H9 (cell line): ENCODE measurements around the gene PRIMPOL. TPM values are rescaled to one million over a fixed set of nuclear protein-coding genes. Genes with fewer than 3 reads are reported as not detected.
"Not testable (repeated sequence)": the region's sequence is repeated elsewhere in the genome, so short reads cannot be mapped to it uniquely, and the experiment has no call there.

ENCODE experiments used
- DNase-seq: peaks from one replicate; pipeline ENCODE4 v3.0.0-alpha.2; 2017
- H2AFZ ChIP-seq: one replicate; pipeline ENCODE4 v1.6.1; 2013; ENCODE audit warnings: mild to moderate bottlenecking, low read length, control low read depth, moderate library complexity
- H2AK5ac ChIP-seq: 2 replicates; pipeline ENCODE4 v1.6.1; 2013; ENCODE audit warnings: low read length, control low read depth, mixed read lengths; ENCODE audit not compliant: insufficient read length
- H2BK120ac ChIP-seq: one replicate; pipeline ENCODE4 v1.6.1; 2013; ENCODE audit warnings: low read depth, mild to moderate bottlenecking, low read length, control low read depth, inconsistent platforms; ENCODE audit not compliant: poor library complexity, severe bottlenecking
- H2BK12ac ChIP-seq: 2 replicates; pipeline ENCODE4 v1.6.1; 2013; ENCODE audit warnings: low read length, control low read depth, mixed read lengths, low read depth; ENCODE audit not compliant: insufficient read length
- H2BK15ac ChIP-seq: 2 replicates; pipeline ENCODE4 v1.6.1; 2013; ENCODE audit warnings: low read depth, low read length, control low read depth
- H2BK20ac ChIP-seq: one replicate; pipeline ENCODE4 v1.6.1; 2013; ENCODE audit warnings: low read depth, mild to moderate bottlenecking, low read length, control low read depth, inconsistent platforms; ENCODE audit not compliant: poor library complexity, severe bottlenecking
- H2BK5ac ChIP-seq: 2 replicates; pipeline ENCODE4 v1.6.1; 2013; ENCODE audit warnings: low read length, control low read depth, mixed read lengths; ENCODE audit not compliant: insufficient read length
- H3K14ac ChIP-seq: 2 replicates; pipeline ENCODE4 v1.6.1; 2013; ENCODE audit warnings: low read length, control low read depth; ENCODE audit not compliant: insufficient read depth
- H3K18ac ChIP-seq: 2 replicates; pipeline ENCODE4 v1.6.1; 2013; ENCODE audit warnings: low read depth, mild to moderate bottlenecking, mixed read lengths, low read length, control low read depth; ENCODE audit not compliant: insufficient read length
- H3K23ac ChIP-seq: 2 replicates; pipeline ENCODE4 v1.6.1; 2013; ENCODE audit warnings: low read length, control low read depth, mixed read lengths, low read depth; ENCODE audit not compliant: insufficient read length
- H3K23me2 ChIP-seq: 2 replicates; pipeline ENCODE4 v1.6.1; 2013; ENCODE audit warnings: low read depth, mild to moderate bottlenecking, mixed read lengths, low read length, control low read depth; ENCODE audit not compliant: insufficient read length, poor library complexity, severe bottlenecking
- H3K27ac ChIP-seq: 2 replicates; pipeline ENCODE4 v1.5.1; 2013; ENCODE audit warnings: low read length, control low read depth, mixed read lengths, low read depth; ENCODE audit not compliant: insufficient read length
- H3K27me3 ChIP-seq: 2 replicates; pipeline ENCODE4 v1.6.1; 2013; ENCODE audit warnings: low read length, control low read depth, inconsistent platforms; ENCODE audit not compliant: insufficient read depth
- H3K4ac ChIP-seq: 2 replicates; pipeline ENCODE4 v1.6.1; 2013; ENCODE audit warnings: low read depth, mild to moderate bottlenecking, control low read depth, inconsistent platforms, low read length, moderate library complexity
- H3K4me1 ChIP-seq: 2 replicates; pipeline ENCODE4 v1.6.1; 2013; ENCODE audit warnings: low read length, control low read depth, inconsistent platforms; ENCODE audit not compliant: insufficient read depth
- H3K4me2 ChIP-seq: 2 replicates; pipeline ENCODE4 v1.6.1; 2013; ENCODE audit warnings: low read length, control low read depth, mixed read lengths; ENCODE audit not compliant: insufficient read length, insufficient read depth
- H3K56ac ChIP-seq: 2 replicates; pipeline ENCODE4 v1.6.1; 2013; ENCODE audit warnings: low read depth, mild to moderate bottlenecking, mixed read lengths, low read length, control low read depth; ENCODE audit not compliant: insufficient read length
- H3K79me1 ChIP-seq: 2 replicates; pipeline ENCODE4 v1.6.1; 2013; ENCODE audit warnings: low read depth, mild to moderate bottlenecking, moderate library complexity, low read length, control low read depth, inconsistent platforms; ENCODE audit not compliant: insufficient read depth, poor library complexity, severe bottlenecking
- H3K79me2 ChIP-seq: 2 replicates; pipeline ENCODE4 v1.6.1; 2013; ENCODE audit warnings: low read length, control low read depth, inconsistent platforms; ENCODE audit not compliant: insufficient read depth
- H3K9ac ChIP-seq: 2 replicates; pipeline ENCODE4 v1.6.1; 2013; ENCODE audit warnings: low read length, control low read depth, mixed read lengths; ENCODE audit not compliant: insufficient read length; ENCODE audit errors: extremely low read depth
- H3K9me3 ChIP-seq: one replicate; pipeline ENCODE4 v1.6.1; 2013; ENCODE audit warnings: low read depth, low read length, inconsistent platforms; ENCODE audit not compliant: control insufficient read depth
- H3T11ph ChIP-seq: one replicate; pipeline ENCODE4 v1.6.1; 2013; ENCODE audit warnings: mild to moderate bottlenecking, low read length, control low read depth, inconsistent platforms
- H4K20me1 ChIP-seq: one replicate; pipeline ENCODE4 v1.6.1; 2013; ENCODE audit not compliant: control insufficient read depth, insufficient read length, insufficient read depth
- H4K5ac ChIP-seq: 2 replicates; pipeline ENCODE4 v1.6.1; 2013; ENCODE audit warnings: low read depth, mild to moderate bottlenecking, mixed read lengths, low read length, control low read depth; ENCODE audit not compliant: insufficient read length
- H4K8ac ChIP-seq: replicated peaks from 2 replicates; pipeline ENCODE4 v1.6.1; 2013; ENCODE audit warnings: low read length, control low read depth, mixed read lengths, low read depth; ENCODE audit not compliant: insufficient read length
- H4K91ac ChIP-seq: 2 replicates; pipeline ENCODE4 v1.6.1; 2013; ENCODE audit warnings: low read depth, mild to moderate bottlenecking, moderate library complexity, mixed read lengths, low read length, control low read depth; ENCODE audit not compliant: insufficient read length
- H3K27ac Mint-ChIP-seq, 3 experiments: 2 replicates in 2 of 3; 3 replicates in 1 of 3; pipeline ENCODE4 v1.8.0; 2020 to 2021; ENCODE audit warnings: mixed read lengths in 3 of 3, mild to moderate bottlenecking in 1 of 3, moderate library complexity in 1 of 3
- H3K27me3 Mint-ChIP-seq: 2 replicates; pipeline ENCODE4 v1.8.0; 2021; ENCODE audit warnings: low read depth, mild to moderate bottlenecking, moderate library complexity, mixed read lengths
- H3K36me3 Mint-ChIP-seq, 3 experiments: 2 replicates in 2 of 3; 3 replicates in 1 of 3; pipeline ENCODE4 v1.8.0; 2020 to 2021; ENCODE audit warnings: low read depth in 3 of 3, mixed read lengths in 3 of 3; ENCODE audit not compliant: insufficient read depth in 1 of 3
- H3K4me1 Mint-ChIP-seq, 2 experiments: 2 replicates each; pipeline ENCODE4 v1.8.0; 2020; ENCODE audit warnings: mixed read lengths in 2 of 2
- H3K4me3 Mint-ChIP-seq, 2 experiments: 2 replicates in 1 of 2; 3 replicates in 1 of 2; pipeline ENCODE4 v1.8.0; 2020 to 2021; ENCODE audit warnings: mild to moderate bottlenecking in 2 of 2, mixed read lengths in 2 of 2, moderate library complexity in 1 of 2
- H3K9me3 Mint-ChIP-seq, 2 experiments: 2 replicates in 1 of 2; 3 replicates in 1 of 2; pipeline ENCODE4 v1.8.0; 2020; ENCODE audit warnings: mild to moderate bottlenecking in 2 of 2, mixed read lengths in 2 of 2, moderate library complexity in 1 of 2
- CTCF ChIP-seq: fragments of 200-600 bp; sonication (generic); conservative IDR thresholded peaks from 3 replicates; pipeline ENCODE4 v1.8.0; 2021; ENCODE audit warnings: antibody characterized with exemption, mild to moderate bottlenecking
- WGBS: extraction: QIAGEN DNeasy Blood & Tissue Kit; methylation state at CpG from one replicate; pipeline ENCODE4 v1.1.7; 2013; ENCODE audit warnings: missing lambda C conversion rate, low lambda C conversion rate, mixed read lengths; ENCODE audit not compliant: insufficient read length; ENCODE audit errors: extremely low coverage; 5-methylcytosine and 5-hydroxymethylcytosine counted together
- total RNA-seq: library from RNA; stranded (reverse); gene quantifications from 2 replicates; pipeline ENCODE4 v1.2.1, GENCODE V29; 2021

PRIMPOL gene
- total RNA-seq, 1 experiment from 2014 or later, result 4.9 TPM

DNA sequence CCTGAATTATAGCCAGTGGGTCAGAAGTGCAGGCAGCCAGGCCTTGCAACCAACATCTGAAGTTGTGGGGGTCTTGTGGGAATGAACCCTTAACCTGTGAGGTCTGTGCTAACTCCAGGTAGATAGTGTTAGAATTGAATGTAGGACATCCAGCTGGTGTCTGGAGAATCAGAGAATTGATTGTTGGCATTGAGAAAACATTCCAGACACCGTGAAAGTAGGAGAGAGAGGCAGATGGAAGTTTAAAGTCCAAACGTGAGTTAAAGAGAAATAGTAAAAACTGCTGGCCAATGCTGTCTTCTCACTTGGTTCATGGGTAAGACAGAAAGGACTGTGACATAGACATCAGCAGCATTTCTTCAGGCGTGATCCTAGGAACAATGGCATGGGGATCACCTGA lies 28.0 kb upstream of the PRIMPOL start:
- H4K91ac ChIP-seq, result no peak overlapping the region
- no CpG with 5 or more reads among the region's 3 CpGs for WGBS
- no peak overlapping the region for H3K4me3 Mint-ChIP-seq
- no peaks in the 10 kb centered on the region for H4K20me1 ChIP-seq
- no peak overlapping the region for H4K8ac ChIP-seq
- H3K27me3 ChIP-seq, result no peaks in the 10 kb centered on the region
- H3K27ac ChIP-seq, result no peak overlapping the region
- H3K79me1 ChIP-seq, result no peaks in the 10 kb centered on the region
- no peak for TF ChIP-seq CTCF
- H3K27me3 Mint-ChIP-seq, result no peaks in the 10 kb centered on the region
- H2AFZ ChIP-seq, result no peak overlapping the region
- H2BK20ac ChIP-seq, result no peak overlapping the region
- no peak overlapping the region for H2AK5ac ChIP-seq
- peaks cover 14 to 20% of the 10 kb centered on the region in 2 experiments for H3K9me3 Mint-ChIP-seq
- H2BK15ac ChIP-seq, result no peak overlapping the region
- H4K5ac ChIP-seq, result no peak overlapping the region
- H3K36me3 Mint-ChIP-seq, result peaks cover 35 to 56% (median 40%) of the 10 kb centered on the region in 3 experiments
- no peak overlapping the region for H2BK120ac ChIP-seq
- H3K9ac ChIP-seq, result no peak overlapping the region
- H3K4me2 ChIP-seq, result no peak overlapping the region
- H2BK5ac ChIP-seq, result no peak overlapping the region
- no peak overlapping the region for H2BK12ac ChIP-seq
- H3K79me2 ChIP-seq, result no peaks in the 10 kb centered on the region
- no peak for DNase-seq
- no peak overlapping the region for H3K4ac ChIP-seq
- H3K56ac ChIP-seq, result no peak overlapping the region
- H3K4me1 Mint-ChIP-seq, result peaks cover 48 to 57% of the 10 kb centered on the region in 2 experiments
- H3T11ph ChIP-seq, result no peak overlapping the region
- H3K27ac Mint-ChIP-seq, result no peak overlapping the region; a peak in 1 of 7 replicates
- peaks cover 5% of the 10 kb centered on the region; the same call in 1 of the 2 replicates for H3K4me1 ChIP-seq
- no peak overlapping the region for H3K18ac ChIP-seq
- H3K23ac ChIP-seq, result no peak overlapping the region
- no peaks in the 10 kb centered on the region for H3K9me3 ChIP-seq
- no peaks in the 10 kb centered on the region for H3K23me2 ChIP-seq
- no peak overlapping the region for H3K14ac ChIP-seq

- peak overlapping the region; percentile 47 for H2BK12ac ChIP-seq
- H3K79me2 ChIP-seq, H3K27me3 ChIP-seq, H2BK120ac ChIP-seq, DNase-seq, H3K4me1 ChIP-seq, H4K5ac ChIP-seq, H3K27ac Mint-ChIP-seq, H3K27me3 Mint-ChIP-seq, H3K9me3 Mint-ChIP-seq, H3K14ac ChIP-seq, H2BK5ac ChIP-seq, H3K56ac ChIP-seq, H4K20me1 ChIP-seq, H3K23ac ChIP-seq, H3K9me3 ChIP-seq, H2BK20ac ChIP-seq, H2AK5ac ChIP-seq, H2AFZ ChIP-seq, H3T11ph ChIP-seq, H3K4me3 Mint-ChIP-seq, H4K8ac ChIP-seq, H3K23me2 ChIP-seq, H3K4ac ChIP-seq, H3K79me1 ChIP-seq, H3K9ac ChIP-seq, H3K18ac ChIP-seq, H3K4me2 ChIP-seq, H3K27ac ChIP-seq, H2BK15ac ChIP-seq: not testable (repeated sequence)
- no CpG with 5 or more reads among the region's 3 CpGs for WGBS
- Mint-ChIP-seq H3K36me3 (peaks cover 51 to 65% (median 59%) of the 10 kb centered on the region in 3 experiments), H3K4me1 (peaks cover 54 to 61% of the 10 kb centered on the region in 2 experiments)
- peak overlapping the region; percentile 61 for H4K91ac ChIP-seq
Measured at GRCh38 chr4:184624504-184624903, 25.0 kb upstream of the PRIMPOL start.
